IgD-negative memory B cell (primary cell): Measurements from ENCODE around the gene ZNF660. TPM values are rescaled to one million over a fixed set of nuclear protein-coding genes. Genes with fewer than 3 reads are reported as not detected.
"Not testable (repeated sequence)": the region's sequence is repeated elsewhere in the genome, so short reads cannot be mapped to it uniquely, and the experiment has no call there.

Source experiments
- H3K27ac Mint-ChIP-seq, 3 donors: one replicate each; pipeline ENCODE4 v1.8.0; 2020 to 2022; ENCODE audit warnings: mild to moderate bottlenecking in 3 of 3, mixed read lengths in 3 of 3, moderate library complexity in 1 of 3
- H3K27me3 Mint-ChIP-seq: one replicate; pipeline ENCODE4 v1.8.0; 2021; ENCODE audit warnings: mixed read lengths
- H3K36me3 Mint-ChIP-seq: one replicate; pipeline ENCODE4 v1.8.0; 2020; ENCODE audit warnings: mild to moderate bottlenecking, mixed read lengths
- H3K4me1 Mint-ChIP-seq, 3 donors: one replicate each; pipeline ENCODE4 v1.8.0; 2020 to 2022; ENCODE audit warnings: mixed read lengths in 3 of 3, mild to moderate bottlenecking in 1 of 3
- H3K4me3 Mint-ChIP-seq, 4 donors: one replicate each; pipeline ENCODE4 v1.8.0; 2020 to 2022; ENCODE audit warnings: mild to moderate bottlenecking in 4 of 4, mixed read lengths in 4 of 4, moderate library complexity in 3 of 4
- H3K9me3 Mint-ChIP-seq, 3 donors: one replicate each; pipeline ENCODE4 v1.8.0; 2020 to 2021; ENCODE audit warnings: mixed read lengths in 3 of 3, mild to moderate bottlenecking in 1 of 3
- polyA plus RNA-seq: library from polyadenylated mRNA; unstranded; fragments of 300-500 nt; fragmentation: Illumina TruSeq; gene quantifications from one replicate; pipeline ENCODE4 v1.2.3, GENCODE V29; 2021

ZNF660 gene
- not detected for polyA plus RNA-seq

- Mint-ChIP-seq H3K9me3 (peaks cover 3 to 17% (median 9%) of the 10 kb centered on the region in 3 donors), H3K4me3 (peak within 1 kb of the TSS; percentile 43 to 79 (median 78)), H3K27ac (no peak within 1 kb of the TSS), H3K36me3 (peaks cover 8% of the 10 kb centered on the region), H3K4me1 (peaks cover 0 to 6% (median 3%) of the 10 kb centered on the region in 3 donors), H3K27me3 (peaks cover 10% of the 10 kb centered on the region)
These were observed at the start of gene ZNF660 for GRCh38 chr3:44584646-44585501. TSS of gene ZNF660 (plus strand) at chr3:44584964. CDS start at chr3:44594194, 9,230 bp downstream.

- peaks cover 0 to 2% (median 0%) of the 10 kb centered on the region in 3 donors for H3K4me1 Mint-ChIP-seq
- peaks cover 36% of the 10 kb centered on the region for H3K27me3 Mint-ChIP-seq
- H3K4me3 Mint-ChIP-seq: no peak overlapping the region
- peaks cover 0 to 5% (median 0%) of the 10 kb centered on the region in 3 donors for H3K9me3 Mint-ChIP-seq
- no peaks in the 10 kb centered on the region for H3K36me3 Mint-ChIP-seq
- H3K27ac Mint-ChIP-seq: no peak overlapping the region
These were observed 49.4 kb upstream of the ZNF660 start for GRCh38 chr3:44535364-44535763.

DNA sequence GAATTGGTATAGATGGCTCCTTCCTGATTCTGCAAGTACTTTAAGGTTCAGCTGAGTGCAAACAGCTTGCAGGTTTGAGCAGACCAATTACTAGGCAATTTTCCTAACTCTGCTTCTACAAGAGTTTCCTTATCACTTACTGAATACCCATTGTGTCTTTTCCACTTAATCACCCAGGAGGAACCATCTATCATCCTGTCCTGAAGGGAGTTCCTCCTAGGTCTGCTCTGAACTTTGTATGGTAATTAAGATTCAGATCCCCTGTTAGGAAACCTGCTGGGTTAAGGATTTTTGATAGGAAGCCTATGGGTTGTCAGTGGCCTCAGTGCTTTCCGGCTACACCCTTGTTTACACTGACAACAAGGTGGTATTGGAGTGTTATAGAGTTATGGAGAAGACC is 40.0 kb upstream of the ZNF660 start:
- not testable (repeated sequence) for H3K4me1 Mint-ChIP-seq, H3K27ac Mint-ChIP-seq, H3K4me3 Mint-ChIP-seq, H3K9me3 Mint-ChIP-seq, H3K27me3 Mint-ChIP-seq, H3K36me3 Mint-ChIP-seq

GRCh38 chr3:44554626-44555592 is 29.9 kb upstream of the ZNF660 start, which contains the start of gene ZKSCAN7:
TSS of gene ZKSCAN7 (plus strand) at chr3:44555193. CDS start at chr3:44557048, 1,855 bp downstream.
- Mint-ChIP-seq H3K4me3 (peak within 1 kb of the TSS; percentile 91 to 98 (median 96)), H3K4me1 (peaks cover 8 to 17% (median 10%) of the 10 kb centered on the region in 3 donors), H3K27me3 (no peaks in the 10 kb centered on the region), H3K36me3 (peaks cover 9% of the 10 kb centered on the region), H3K9me3 (peaks cover 0 to 2% (median 2%) of the 10 kb centered on the region in 3 donors), H3K27ac (peak within 1 kb of the TSS in 2 of 3 donors; percentile 75 to 93)

DNA sequence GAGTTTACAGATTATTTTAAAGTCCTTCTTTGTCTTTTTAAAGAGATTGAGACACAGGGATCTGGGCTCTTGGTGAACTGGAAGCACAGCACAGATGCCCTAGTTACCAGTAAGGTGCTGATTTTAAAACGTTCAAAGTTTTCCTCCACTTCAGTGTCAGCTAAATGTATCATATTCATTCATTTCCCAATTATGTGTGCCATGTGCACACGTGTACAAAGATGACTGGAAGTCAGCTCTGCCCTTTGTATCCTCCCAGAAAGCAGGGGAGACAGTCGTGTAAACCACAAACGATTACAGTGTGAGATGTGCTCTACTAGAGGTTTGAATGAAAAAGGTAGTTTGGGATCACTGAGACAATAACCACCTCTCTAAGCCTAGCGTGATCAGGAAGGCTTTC is 29.0 kb upstream of the ZNF660 start:
- Mint-ChIP-seq H3K9me3 (peaks cover under 1 to 2% (median 2%) of the 10 kb centered on the region in 3 donors), H3K27ac (peak overlapping the region in 2 of 3 donors; percentile 1 to 93), H3K4me1 (peaks cover 8 to 17% (median 10%) of the 10 kb centered on the region in 3 donors), H3K4me3 (peak overlapping the region; percentile 91 to 98 (median 96)), H3K36me3 (peaks cover 10% of the 10 kb centered on the region), H3K27me3 (no peaks in the 10 kb centered on the region)

- Mint-ChIP-seq H3K4me3 (no peak overlapping the region), H3K36me3 (peaks cover 17% of the 10 kb centered on the region), H3K27ac (no peak overlapping the region), H3K9me3 (peaks cover 0 to 6% (median 5%) of the 10 kb centered on the region in 3 donors), H3K27me3 (no peaks in the 10 kb centered on the region), H3K4me1 (peaks cover 8 to 18% (median 10%) of the 10 kb centered on the region in 3 donors)
These were observed 27.7 kb upstream of the ZNF660 start for GRCh38 chr3:44557074-44557473.

- no peak overlapping the region for H3K27ac Mint-ChIP-seq
- H3K4me1 Mint-ChIP-seq: peaks cover 0 to 5% (median under 1%) of the 10 kb centered on the region in 3 donors
- peaks cover 0 to 10% (median 9%) of the 10 kb centered on the region in 3 donors for H3K9me3 Mint-ChIP-seq
- peaks cover 28% of the 10 kb centered on the region for H3K36me3 Mint-ChIP-seq
- H3K4me3 Mint-ChIP-seq: peak overlapping the region in 1 of 4 donors; percentile 71
- no peaks in the 10 kb centered on the region for H3K27me3 Mint-ChIP-seq
These were observed 23.7 kb upstream of the ZNF660 start for GRCh38 chr3:44561076-44561475.

DNA sequence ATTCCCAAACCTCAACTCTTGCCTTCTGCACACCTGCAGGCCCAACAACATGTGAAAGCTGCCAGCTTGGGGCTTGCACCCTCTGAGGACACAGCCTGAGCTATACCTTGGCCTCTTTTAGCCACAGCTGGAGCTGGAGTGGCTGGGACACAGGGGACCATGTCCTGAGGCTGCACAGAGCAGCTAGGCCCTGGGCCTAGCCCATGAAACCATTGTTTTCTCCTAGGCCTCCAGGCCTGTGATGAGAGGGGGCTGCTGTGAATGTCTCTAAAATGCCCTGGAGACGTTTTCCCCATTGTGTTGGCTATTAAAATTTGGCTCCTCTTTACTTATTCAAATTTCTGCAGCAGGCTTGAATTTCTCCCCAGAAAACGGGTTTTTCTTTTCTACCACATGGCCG is 22.6 kb upstream of the ZNF660 start:
- H3K36me3 Mint-ChIP-seq: peaks cover 31% of the 10 kb centered on the region
- no peak overlapping the region for H3K27ac Mint-ChIP-seq
- no peaks in the 10 kb centered on the region for H3K27me3 Mint-ChIP-seq
- H3K9me3 Mint-ChIP-seq: peaks cover 5 to 13% (median 12%) of the 10 kb centered on the region in 3 donors
- H3K4me1 Mint-ChIP-seq: peaks cover 0 to 1% (median 0%) of the 10 kb centered on the region in 3 donors
- no peak overlapping the region for H3K4me3 Mint-ChIP-seq

DNA sequence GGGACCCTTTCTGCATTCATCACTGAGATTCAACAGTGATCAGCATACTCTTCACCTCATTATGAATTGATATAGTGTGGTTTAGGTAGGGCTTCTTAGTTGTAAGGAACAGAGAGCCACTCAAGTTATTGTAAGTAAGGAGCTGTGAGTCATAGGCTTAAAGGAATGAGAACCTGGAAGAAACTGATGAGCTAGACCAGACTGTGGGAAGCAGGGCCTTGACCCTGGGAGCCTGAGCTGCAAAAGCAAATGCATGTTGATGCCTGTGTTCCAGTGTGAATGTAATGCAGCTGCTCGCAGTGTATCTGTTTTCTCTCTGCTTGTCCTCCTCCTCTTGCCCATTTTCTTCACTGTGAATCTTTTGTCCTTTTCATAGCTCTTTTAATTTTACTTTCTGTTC is 16.2 kb upstream of the ZNF660 start:
- H3K9me3 Mint-ChIP-seq: peaks cover 27 to 50% (median 37%) of the 10 kb centered on the region in 3 donors
- H3K4me3 Mint-ChIP-seq: no peak overlapping the region
- no peaks in the 10 kb centered on the region for H3K4me1 Mint-ChIP-seq
- H3K27ac Mint-ChIP-seq: no peak overlapping the region
- H3K36me3 Mint-ChIP-seq: peaks cover 38% of the 10 kb centered on the region
- no peaks in the 10 kb centered on the region for H3K27me3 Mint-ChIP-seq

- Mint-ChIP-seq H3K27ac (no peak overlapping the region), H3K27me3 (no peaks in the 10 kb centered on the region), H3K4me1 (no peaks in the 10 kb centered on the region), H3K36me3 (peaks cover 26% of the 10 kb centered on the region), H3K4me3 (peak overlapping the region in 1 of 4 donors; percentile 27), H3K9me3 (peaks cover 30 to 54% (median 41%) of the 10 kb centered on the region in 3 donors)
These were observed 13.7 kb upstream of the ZNF660 start for GRCh38 chr3:44571024-44571423.

DNA sequence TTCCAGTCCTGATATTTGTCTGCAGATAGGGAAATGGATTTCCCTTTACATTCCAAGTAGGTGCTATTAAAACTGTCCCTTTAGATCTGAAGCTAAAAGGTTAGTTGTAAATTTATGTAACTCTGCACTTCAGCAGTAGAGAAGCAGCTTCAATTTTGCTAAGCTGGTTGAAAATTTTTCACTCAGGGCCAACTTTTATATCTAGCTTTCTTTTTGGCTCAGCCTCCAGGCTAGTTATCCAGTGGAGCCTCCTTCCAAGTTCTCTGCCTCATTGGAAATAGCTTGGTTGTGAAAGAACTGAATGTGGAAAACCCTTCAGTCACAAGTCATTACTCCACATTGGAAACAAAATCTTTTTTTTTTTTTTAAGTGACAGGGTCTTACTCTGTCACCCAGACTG is 8.2 kb upstream of the ZNF660 start:
- H3K27ac Mint-ChIP-seq: no peak overlapping the region
- H3K36me3 Mint-ChIP-seq: peaks cover 5% of the 10 kb centered on the region
- H3K4me1 Mint-ChIP-seq: no peaks in the 10 kb centered on the region
- H3K9me3 Mint-ChIP-seq: peaks cover 10 to 25% (median 22%) of the 10 kb centered on the region in 3 donors
- no peaks in the 10 kb centered on the region for H3K27me3 Mint-ChIP-seq
- H3K4me3 Mint-ChIP-seq: no peak overlapping the region

- not testable (repeated sequence) for H3K4me3 Mint-ChIP-seq, H3K4me1 Mint-ChIP-seq, H3K27ac Mint-ChIP-seq, H3K36me3 Mint-ChIP-seq, H3K27me3 Mint-ChIP-seq
- H3K9me3 Mint-ChIP-seq: peaks cover 5 to 22% (median 18%) of the 10 kb centered on the region in 3 donors
These were observed 7.3 kb upstream of the ZNF660 start for GRCh38 chr3:44577354-44577952.

- H3K36me3 Mint-ChIP-seq, H3K4me1 Mint-ChIP-seq, H3K27ac Mint-ChIP-seq, H3K27me3 Mint-ChIP-seq, H3K4me3 Mint-ChIP-seq: not testable (repeated sequence)
- H3K9me3 Mint-ChIP-seq: peaks cover 3 to 23% (median 13%) of the 10 kb centered on the region in 3 donors
These were observed 6.4 kb upstream of the ZNF660 start for GRCh38 chr3:44578316-44578715.

GRCh38 chr3:44578924-44579515 is 5.7 kb upstream of the ZNF660 start:
- H3K4me1 Mint-ChIP-seq, H3K27me3 Mint-ChIP-seq, H3K27ac Mint-ChIP-seq: not testable (repeated sequence)
- peak overlapping the region in 1 of 4 donors; percentile 22 for H3K4me3 Mint-ChIP-seq
- H3K9me3 Mint-ChIP-seq: peaks cover 6 to 27% (median 8%) of the 10 kb centered on the region in 3 donors
- H3K36me3 Mint-ChIP-seq: peaks cover 10% of the 10 kb centered on the region
